ENCODE measurements around the gene KDM4D. TPM values are rescaled to one million over a fixed set of nuclear protein-coding genes. Genes with fewer than 3 reads are reported as not detected.

The KDM4D gene
- total and polyA plus RNA-seq, 8 donors = 0.12 to 0.73 (median 0.31) TPM; not detected in 3

DNA sequence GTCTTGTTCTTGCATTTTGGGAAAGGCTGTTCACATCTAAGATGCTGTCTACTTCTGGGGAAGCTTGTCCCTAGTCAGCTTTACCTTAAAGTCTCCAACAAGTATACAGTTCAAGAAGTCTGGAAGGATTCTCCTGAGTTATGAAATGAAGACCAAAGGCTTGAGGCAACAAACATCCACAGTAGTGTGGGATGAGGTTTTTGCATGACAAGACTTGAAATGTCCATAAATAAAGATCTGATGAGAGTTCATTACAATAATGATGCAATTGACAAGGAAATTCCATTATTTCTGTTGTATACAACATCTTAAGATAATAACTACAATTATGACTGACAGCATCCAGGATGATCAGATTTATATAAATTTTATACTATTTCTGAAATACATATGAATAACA lies 30.2 kb downstream of the KDM4D start:
- intact Hi-C loops (cut with DNase I; ENCODE audit: low total_unique reads) = no loop called here
- H3K9me3 ChIP-seq = no peaks in the 10 kb centered on the region
- TF ChIP-seq POLR2A (IDR thresholded peaks at IDR 0.05) (no peak), POLR2AphosphoS5 (IDR thresholded peaks at IDR 0.05) (no peak), EP300 (IDR thresholded peaks at IDR 0.05) (no peak)
- TF ChIP-seq, protein P1, sequence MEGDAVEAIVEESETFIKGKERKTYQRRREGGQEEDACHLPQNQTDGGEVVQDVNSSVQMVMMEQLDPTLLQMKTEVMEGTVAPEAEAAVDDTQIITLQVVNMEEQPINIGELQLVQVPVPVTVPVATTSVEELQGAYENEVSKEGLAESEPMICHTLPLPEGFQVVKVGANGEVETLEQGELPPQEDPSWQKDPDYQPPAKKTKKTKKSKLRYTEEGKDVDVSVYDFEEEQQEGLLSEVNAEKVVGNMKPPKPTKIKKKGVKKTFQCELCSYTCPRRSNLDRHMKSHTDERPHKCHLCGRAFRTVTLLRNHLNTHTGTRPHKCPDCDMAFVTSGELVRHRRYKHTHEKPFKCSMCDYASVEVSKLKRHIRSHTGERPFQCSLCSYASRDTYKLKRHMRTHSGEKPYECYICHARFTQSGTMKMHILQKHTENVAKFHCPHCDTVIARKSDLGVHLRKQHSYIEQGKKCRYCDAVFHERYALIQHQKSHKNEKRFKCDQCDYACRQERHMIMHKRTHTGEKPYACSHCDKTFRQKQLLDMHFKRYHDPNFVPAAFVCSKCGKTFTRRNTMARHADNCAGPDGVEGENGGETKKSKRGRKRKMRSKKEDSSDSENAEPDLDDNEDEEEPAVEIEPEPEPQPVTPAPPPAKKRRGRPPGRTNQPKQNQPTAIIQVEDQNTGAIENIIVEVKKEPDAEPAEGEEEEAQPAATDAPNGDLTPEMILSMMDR (IDR thresholded peaks at IDR 0.05) = no peak
- no peak for DNase-seq
- H3K36me3 ChIP-seq = peaks cover 0 to 3% (median 0%) of the 10 kb centered on the region in 4 donors
- H3K4me1 ChIP-seq = no peaks in the 10 kb centered on the region
- H3K27me3 ChIP-seq = no peaks in the 10 kb centered on the region
- no peak overlapping the region for H3K27ac ChIP-seq
- H3K4me3 ChIP-seq = no peak overlapping the region

DNA sequence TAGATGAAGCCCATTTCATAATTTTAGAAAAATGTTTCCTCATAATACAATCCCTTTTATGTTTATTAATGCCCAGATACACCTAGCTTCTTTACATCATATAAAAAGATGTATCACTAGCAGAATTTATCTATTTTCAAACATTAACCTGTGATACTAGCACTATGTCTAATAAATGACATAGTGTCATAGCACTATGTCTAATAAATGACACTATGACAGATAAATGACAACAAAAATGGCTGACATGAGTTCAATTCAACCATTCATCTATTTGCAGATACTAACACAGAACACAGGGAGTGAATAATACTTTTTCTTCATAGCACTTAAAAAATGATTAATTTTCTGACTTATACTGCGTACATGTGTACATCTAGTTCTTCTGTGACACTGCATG lies 32.1 kb downstream of the KDM4D start:
- TF ChIP-seq POLR2A (IDR thresholded peaks at IDR 0.05) (no peak), EP300 (IDR thresholded peaks at IDR 0.05) (no peak), POLR2AphosphoS5 (IDR thresholded peaks at IDR 0.05) (no peak)
- TF ChIP-seq, protein P1 (IDR thresholded peaks at IDR 0.05) = no peak
- H3K36me3 ChIP-seq = no peaks in the 10 kb centered on the region
- H3K4me3 ChIP-seq = no peak overlapping the region
- no peak overlapping the region for H3K27ac ChIP-seq
- intact Hi-C loops (cut with DNase I; ENCODE audit: low total_unique reads) = no loop called here
- H3K4me1 ChIP-seq = no peaks in the 10 kb centered on the region
- no peaks in the 10 kb centered on the region for H3K27me3 ChIP-seq
- no peaks in the 10 kb centered on the region for H3K9me3 ChIP-seq
- WGBS, 5 donors = 90 to 94% (median 92%) methylated on average over 1 of the region's 1 CpG
- no peak for DNase-seq

DNA sequence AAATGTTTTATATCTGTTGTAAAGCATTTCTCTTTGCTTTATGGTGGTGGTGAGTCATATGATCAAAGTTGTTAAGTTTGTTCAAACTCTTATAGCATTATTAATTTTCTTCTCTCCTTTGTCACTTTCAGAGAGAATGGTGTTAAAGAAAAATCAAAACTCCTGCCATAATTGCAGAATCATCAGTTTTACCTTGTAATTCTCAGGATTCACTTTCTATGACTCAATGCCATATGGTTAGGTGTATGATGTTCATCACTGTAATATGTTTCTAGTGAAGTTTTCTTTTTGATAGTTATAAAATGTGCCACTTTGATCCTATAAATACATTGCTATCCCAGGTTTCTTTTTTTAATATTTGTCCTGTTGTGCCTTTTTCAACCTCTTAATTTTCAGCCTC lies 37.9 kb downstream of the KDM4D start:
- no peak overlapping the region for H3K4me3 ChIP-seq
- no peaks in the 10 kb centered on the region for H3K9me3 ChIP-seq
- intact Hi-C loops (cut with DNase I; ENCODE audit: low total_unique reads) = no loop called here
- H3K36me3 ChIP-seq = no peaks in the 10 kb centered on the region
- DNase-seq = no peak
- no peak overlapping the region for H3K27ac ChIP-seq
- H3K27me3 ChIP-seq = peaks cover 0 to 9% (median 0%) of the 10 kb centered on the region in 3 donors
- no peaks in the 10 kb centered on the region for H3K4me1 ChIP-seq
- TF ChIP-seq POLR2A (IDR thresholded peaks at IDR 0.05) (no peak), EP300 (IDR thresholded peaks at IDR 0.05) (no peak), POLR2AphosphoS5 (IDR thresholded peaks at IDR 0.05) (no peak)
- TF ChIP-seq, protein P1 (IDR thresholded peaks at IDR 0.05) = no peak

DNA sequence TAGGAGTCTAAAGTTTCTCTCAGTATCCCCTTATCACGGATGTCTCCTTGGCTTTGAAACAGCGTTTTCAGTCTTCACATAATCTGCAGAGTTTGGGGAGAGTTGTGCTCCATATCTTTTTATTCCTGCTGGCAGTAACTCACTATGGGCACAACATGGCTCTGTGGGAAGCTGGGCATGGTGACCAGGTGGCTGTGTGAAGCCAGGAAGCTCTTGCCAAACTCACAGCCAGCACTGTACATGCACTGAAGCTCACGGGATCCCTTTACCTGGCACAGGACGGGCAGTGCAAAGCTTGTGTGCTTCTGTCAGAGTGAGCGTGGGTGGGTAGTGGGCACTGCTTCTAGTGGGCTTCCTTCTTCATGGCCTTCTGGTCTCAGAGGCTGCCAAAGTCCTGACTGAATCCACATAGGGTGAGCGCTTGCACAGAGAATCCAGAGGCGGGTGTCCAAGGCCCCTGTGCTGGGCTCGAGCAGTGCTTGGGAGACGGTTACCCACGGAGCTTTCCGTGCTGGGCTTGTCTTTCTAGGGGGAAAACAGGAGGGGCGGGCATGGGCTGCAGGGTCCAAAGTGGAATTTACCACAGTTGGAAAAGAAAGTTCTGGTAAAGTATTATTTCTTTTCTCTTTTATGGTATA lies 40.8 kb downstream of the KDM4D start:
- TF ChIP-seq, protein P1 (IDR thresholded peaks at IDR 0.05) = no peak
- TF ChIP-seq POLR2AphosphoS5 (IDR thresholded peaks at IDR 0.05) (no peak), POLR2A (IDR thresholded peaks at IDR 0.05) (no peak)
- H3K27ac ChIP-seq = no peak overlapping the region
- no peaks in the 10 kb centered on the region for H3K4me1 ChIP-seq
- WGBS, 5 donors = 84 to 92% (median 90%) methylated on average over 11 to 12 of the region's 12 CpGs
- H3K27me3 ChIP-seq = peaks cover 0 to 9% (median 0%) of the 10 kb centered on the region in 3 donors
- H3K4me3 ChIP-seq = no peak overlapping the region
- H3K36me3 ChIP-seq = no peaks in the 10 kb centered on the region
- intact Hi-C loops (cut with DNase I; ENCODE audit: low total_unique reads) = no loop called here
- H3K9me3 ChIP-seq = no peaks in the 10 kb centered on the region
- no peak for DNase-seq
